Stomach smooth muscle (tissue), 2 donors: Measurements from ENCODE around the gene CDAN1.
"Not testable (repeated sequence)": the region's sequence is repeated elsewhere in the genome, so short reads cannot be mapped to it uniquely, and the experiment has no call there.

Experiments
- H3K27ac ChIP-seq: one replicate; pipeline ENCODE4 v1.7.0; 2013; ENCODE audit warnings: mild to moderate bottlenecking, low read length, inconsistent platforms
- H3K27me3 ChIP-seq, 2 donors: one replicate each; pipeline ENCODE4 v1.7.0; 2013; ENCODE audit warnings: low read length in 2 of 2; ENCODE audit not compliant: insufficient read depth in 2 of 2, control insufficient read depth in 1 of 2
- H3K36me3 ChIP-seq, 2 donors: one replicate each; pipeline ENCODE4 v1.7.0; 2013; ENCODE audit warnings: low read length in 2 of 2; ENCODE audit not compliant: control insufficient read depth in 2 of 2, insufficient read depth in 2 of 2
- H3K4me1 ChIP-seq: one replicate; pipeline ENCODE4 v1.7.0; 2013; ENCODE audit warnings: low read length; ENCODE audit not compliant: control insufficient read depth, insufficient read depth
- H3K4me3 ChIP-seq, 2 donors: one replicate each; pipeline ENCODE4 v1.7.0; 2013; ENCODE audit warnings: low read length in 2 of 2
- H3K9ac ChIP-seq, 2 donors: one replicate each; pipeline ENCODE4 v1.7.0; 2013; ENCODE audit warnings: low read length in 2 of 2, mild to moderate bottlenecking in 1 of 2
- H3K9me3 ChIP-seq, 2 donors: one replicate each; pipeline ENCODE4 v1.7.0; 2013; ENCODE audit warnings: low read length in 2 of 2; ENCODE audit not compliant: control insufficient read depth in 2 of 2
- donor health status: healthy.
- donor health status: Pancreatic carcinoma.

The CDAN1 gene

GRCh38 chr15:42736793-42737528 is at the start of gene CDAN1:
CDAN1 (minus strand) TSS chr15:42737128; CDS start chr15:42737102, 26 bp downstream.
- H3K36me3 ChIP-seq = peaks cover 19 to 21% of the 10 kb centered on the region in 2 donors
- H3K9me3 ChIP-seq = no peaks in the 10 kb centered on the region
- peaks cover 27% of the 10 kb centered on the region for H3K4me1 ChIP-seq
- peak within 1 kb of the TSS; percentile 86 for H3K27ac ChIP-seq
- peak within 1 kb of the TSS; percentile 89 to 90 for H3K9ac ChIP-seq
- no peaks in the 10 kb centered on the region for H3K27me3 ChIP-seq
- peak within 1 kb of the TSS; percentile 74 to 86 for H3K4me3 ChIP-seq

GRCh38 chr15:42785569-42785968 is 48.6 kb upstream of the CDAN1 start:
- no peaks in the 10 kb centered on the region for H3K27me3 ChIP-seq
- H3K27ac ChIP-seq = no peak overlapping the region
- H3K36me3 ChIP-seq = peaks cover 4 to 6% of the 10 kb centered on the region in 2 donors
- H3K4me3 ChIP-seq = no peak overlapping the region
- H3K9me3 ChIP-seq = no peaks in the 10 kb centered on the region
- no peak overlapping the region for H3K9ac ChIP-seq
- H3K4me1 ChIP-seq = no peaks in the 10 kb centered on the region

- Histone ChIP-seq H3K36me3 (peaks cover 4 to 6% of the 10 kb centered on the region in 2 donors), H3K9ac (no peak overlapping the region), H3K4me3 (no peak overlapping the region), H3K9me3 (no peaks in the 10 kb centered on the region), H3K27ac (no peak overlapping the region), H3K4me1 (no peaks in the 10 kb centered on the region), H3K27me3 (no peaks in the 10 kb centered on the region)
Measured at GRCh38 chr15:42784705-42785104, 47.8 kb upstream of the CDAN1 start.

GRCh38 chr15:42782716-42783115 is 45.8 kb upstream of the CDAN1 start:
- Histone ChIP-seq H3K9me3 (no peaks in the 10 kb centered on the region), H3K9ac (no peak overlapping the region), H3K27ac (no peak overlapping the region), H3K36me3 (peaks cover 4 to 6% of the 10 kb centered on the region in 2 donors), H3K27me3 (no peaks in the 10 kb centered on the region), H3K4me3 (no peak overlapping the region), H3K4me1 (no peaks in the 10 kb centered on the region)

GRCh38 chr15:42775416-42775815 is 38.5 kb upstream of the CDAN1 start:
- Histone ChIP-seq H3K9me3 (no peaks in the 10 kb centered on the region), H3K27ac (no peak overlapping the region), H3K27me3 (no peaks in the 10 kb centered on the region), H3K4me1 (peaks cover 11% of the 10 kb centered on the region), H3K9ac (no peak overlapping the region), H3K4me3 (no peak overlapping the region), H3K36me3 (peaks cover 0 to 3% of the 10 kb centered on the region in 2 donors)

GRCh38 chr15:42772901-42773300 is 36.0 kb upstream of the CDAN1 start:
- H3K27me3 ChIP-seq = no peaks in the 10 kb centered on the region
- H3K9me3 ChIP-seq = no peaks in the 10 kb centered on the region
- H3K4me3 ChIP-seq = no peak overlapping the region
- peaks cover 11% of the 10 kb centered on the region for H3K4me1 ChIP-seq
- H3K9ac ChIP-seq = no peak overlapping the region
- peaks cover 0 to 3% of the 10 kb centered on the region in 2 donors for H3K36me3 ChIP-seq
- H3K27ac ChIP-seq = no peak overlapping the region

- no peak overlapping the region for H3K27ac ChIP-seq
- no peak overlapping the region for H3K9ac ChIP-seq
- H3K4me1 ChIP-seq = peaks cover 11% of the 10 kb centered on the region
- peaks cover 0 to 3% of the 10 kb centered on the region in 2 donors for H3K36me3 ChIP-seq
- H3K4me3 ChIP-seq = no peak overlapping the region
- H3K9me3 ChIP-seq = no peaks in the 10 kb centered on the region
- no peaks in the 10 kb centered on the region for H3K27me3 ChIP-seq
Measured at GRCh38 chr15:42772144-42772543, 35.2 kb upstream of the CDAN1 start.

GRCh38 chr15:42766109-42766508 is 29.2 kb upstream of the CDAN1 start:
- not testable (repeated sequence) for H3K36me3 ChIP-seq, H3K4me1 ChIP-seq, H3K27me3 ChIP-seq, H3K27ac ChIP-seq, H3K4me3 ChIP-seq, H3K9me3 ChIP-seq, H3K9ac ChIP-seq

- not testable (repeated sequence) for H3K9ac ChIP-seq, H3K36me3 ChIP-seq, H3K27me3 ChIP-seq, H3K4me1 ChIP-seq, H3K4me3 ChIP-seq, H3K9me3 ChIP-seq, H3K27ac ChIP-seq
Measured at GRCh38 chr15:42764154-42764731, 27.3 kb upstream of the CDAN1 start.

- H3K9me3 ChIP-seq, H3K27me3 ChIP-seq, H3K9ac ChIP-seq, H3K36me3 ChIP-seq, H3K27ac ChIP-seq, H3K4me3 ChIP-seq, H3K4me1 ChIP-seq: not testable (repeated sequence)
Measured at GRCh38 chr15:42761813-42762212, 24.9 kb upstream of the CDAN1 start.

- H3K36me3 ChIP-seq = no peaks in the 10 kb centered on the region
- no peaks in the 10 kb centered on the region for H3K27me3 ChIP-seq
- H3K4me3 ChIP-seq = no peak overlapping the region
- H3K9me3 ChIP-seq = peaks cover 0 to 3% of the 10 kb centered on the region in 2 donors
- H3K4me1 ChIP-seq = no peaks in the 10 kb centered on the region
- no peak overlapping the region for H3K27ac ChIP-seq
- H3K9ac ChIP-seq = no peak overlapping the region
Measured at GRCh38 chr15:42760759-42761158, 23.8 kb upstream of the CDAN1 start.
